ENCODE data around the gene PSAPL1.

The PSAPL1 gene

GRCh38 chr4:7393601-7394575, 40.8 kb downstream of the PSAPL1 start:
- no peak for TF ChIP-seq CTCF (IDR thresholded peaks at IDR 0.05)
- Histone ChIP-seq H3K4me3 (ENCODE audit: low read depth, low read length) (no peak overlapping the region), H3K4me2 (ENCODE audit: low read length) (no peak overlapping the region), H3K36me3 (ENCODE audit: control insufficient read depth, insufficient read depth, low read length) (no peaks in the 10 kb centered on the region), H3K27ac (no peak overlapping the region), H3K9ac (no peak overlapping the region), H3K27me3 (ENCODE audit: control insufficient read depth, insufficient read depth, low read length) (no peaks in the 10 kb centered on the region), H3K79me2 (no peaks in the 10 kb centered on the region), H2AFZ (no peak overlapping the region), H3K4me1 (no peaks in the 10 kb centered on the region), H3K9me3 (ENCODE audit: control insufficient read depth, low read length) (no peaks in the 10 kb centered on the region)

DNA sequence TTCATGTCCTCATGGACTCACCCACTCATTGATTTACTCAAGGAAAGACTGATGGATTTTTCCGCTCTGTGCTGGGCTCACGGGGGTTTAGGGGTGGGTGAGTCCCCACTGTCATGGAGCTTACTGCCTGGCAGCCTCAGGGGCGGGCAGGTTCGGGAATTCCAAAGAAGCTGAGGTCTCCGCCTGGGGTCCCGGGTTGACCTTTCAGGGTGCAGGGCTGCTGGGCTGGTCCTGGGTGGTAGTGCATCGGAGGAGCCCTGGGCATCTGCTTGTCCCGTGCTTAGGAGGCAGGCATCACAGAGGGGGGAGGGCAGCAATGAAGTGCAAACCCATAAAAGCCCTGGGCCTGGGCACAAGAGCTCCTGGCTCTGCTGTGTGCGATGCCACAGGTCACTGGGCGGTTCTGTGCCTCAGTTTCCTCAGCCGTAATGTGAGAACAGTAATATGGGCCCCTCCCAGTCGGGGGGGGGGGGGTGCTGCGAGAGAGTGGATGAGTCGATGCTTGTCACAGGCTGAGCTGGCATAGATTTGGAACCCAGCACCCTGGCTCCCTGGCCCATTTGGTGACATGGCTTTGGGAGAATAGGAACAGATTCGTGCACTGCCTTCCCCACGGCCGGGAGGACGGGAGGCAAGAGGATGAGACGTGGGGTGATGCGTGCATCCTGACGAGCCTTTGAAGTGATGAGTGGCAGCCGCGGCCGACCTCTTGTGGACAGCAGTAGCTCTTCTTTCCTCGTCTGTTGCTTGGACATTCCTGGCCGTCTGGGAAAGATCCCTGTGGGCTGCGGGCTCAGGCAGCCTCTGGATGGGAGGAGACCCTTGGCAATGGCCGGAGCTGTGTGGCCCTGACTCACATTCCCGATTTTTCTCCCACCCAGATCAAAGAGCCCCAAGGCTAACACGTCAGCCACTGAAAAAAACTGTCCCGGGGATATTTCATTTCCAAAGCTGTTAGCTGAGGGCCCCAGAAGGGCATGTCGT, 42.0 kb downstream of the PSAPL1 start:
- Histone ChIP-seq H3K4me3 (ENCODE audit: low read depth, low read length) (no peak overlapping the region), H3K4me2 (ENCODE audit: low read length) (no peak overlapping the region), H3K9me3 (ENCODE audit: control insufficient read depth, low read length) (no peaks in the 10 kb centered on the region), H3K79me2 (no peaks in the 10 kb centered on the region), H3K9ac (no peak overlapping the region), H3K4me1 (no peaks in the 10 kb centered on the region), H3K36me3 (ENCODE audit: control insufficient read depth, insufficient read depth, low read length) (no peaks in the 10 kb centered on the region), H3K27ac (no peak overlapping the region), H2AFZ (no peak overlapping the region), H3K27me3 (ENCODE audit: control insufficient read depth, insufficient read depth, low read length) (no peaks in the 10 kb centered on the region)
- TF ChIP-seq CTCF (IDR thresholded peaks at IDR 0.05), result no peak

- TF ChIP-seq CTCF (IDR thresholded peaks at IDR 0.05), result no peak
Measured at GRCh38 chr4:7391637-7392437, 42.9 kb downstream of the PSAPL1 start.

GRCh38 chr4:7390906-7391636, 43.7 kb downstream of the PSAPL1 start:
- Histone ChIP-seq H3K4me3 (ENCODE audit: low read depth, low read length) (no peak overlapping the region), H3K4me1 (no peaks in the 10 kb centered on the region), H3K79me2 (no peaks in the 10 kb centered on the region), H3K36me3 (ENCODE audit: control insufficient read depth, insufficient read depth, low read length) (no peaks in the 10 kb centered on the region), H3K9ac (no peak overlapping the region), H3K27me3 (ENCODE audit: control insufficient read depth, insufficient read depth, low read length) (no peaks in the 10 kb centered on the region), H3K9me3 (ENCODE audit: control insufficient read depth, low read length) (no peaks in the 10 kb centered on the region), H2AFZ (no peak overlapping the region), H3K27ac (no peak overlapping the region), H3K4me2 (ENCODE audit: low read length) (no peak overlapping the region)
- TF ChIP-seq CTCF (IDR thresholded peaks at IDR 0.05), result no peak

More at GRCh38 chr4:7391637-7392437, 42.9 kb downstream of the PSAPL1 start:
- H3K9me3 ChIP-seq (ENCODE audit: control insufficient read depth, low read length), result no peaks in the 10 kb centered on the region
- no peak overlapping the region for H3K9ac ChIP-seq
- no peaks in the 10 kb centered on the region for H3K27me3 ChIP-seq (ENCODE audit: control insufficient read depth, insufficient read depth, low read length)
- no peak overlapping the region for H3K4me2 ChIP-seq (ENCODE audit: low read length)
- no peaks in the 10 kb centered on the region for H3K36me3 ChIP-seq (ENCODE audit: control insufficient read depth, insufficient read depth, low read length)
- H3K27ac ChIP-seq, result no peak overlapping the region
- H3K79me2 ChIP-seq, result no peaks in the 10 kb centered on the region
- H3K4me3 ChIP-seq (ENCODE audit: low read depth, low read length), result no peak overlapping the region
- H2AFZ ChIP-seq, result no peak overlapping the region
- no peaks in the 10 kb centered on the region for H3K4me1 ChIP-seq
